Calu3 (cell line): Measurements from ENCODE around the gene PPP1R3C. TPM values are rescaled to one million over a fixed set of nuclear protein-coding genes. Genes with fewer than 3 reads are reported as not detected.
A peak's percentile ranks its signal among the peaks of the same experiment; 100 is the strongest.

Source experiments
- BruUV-seq: library from RNA; stranded (reverse); fragments of 400-500 nt; replicated peaks from 2 replicates; lab custom pipeline; 2021; lab: Mats Ljungman, UMichigan
- CTCF ChIA-PET: fragments of 300-600 bp; sonication (Branson Sonifier 250); formaldehyde crosslinking; loops from one replicate; lab custom pipeline; 2022; ENCODE audit warnings: antibody characterized with exemption; lab: Charles Lee
- DNase-seq: peaks from one replicate; pipeline ENCODE4 v3.0.0; 2022
- H3K27ac Mint-ChIP-seq: one replicate; pipeline ENCODE4 v1.8.0; 2022; ENCODE audit warnings: mixed read lengths; ENCODE audit not compliant: unreplicated experiment
- H3K27me3 Mint-ChIP-seq: one replicate; pipeline ENCODE4 v1.8.0; 2022; ENCODE audit warnings: mixed read lengths; ENCODE audit not compliant: unreplicated experiment
- H3K36me3 Mint-ChIP-seq: one replicate; pipeline ENCODE4 v1.8.0; 2022; ENCODE audit warnings: mild to moderate bottlenecking, moderate library complexity, mixed read lengths; ENCODE audit not compliant: insufficient read depth, unreplicated experiment
- H3K4me1 Mint-ChIP-seq: one replicate; pipeline ENCODE4 v1.8.0; 2022; ENCODE audit warnings: mild to moderate bottlenecking, low read depth, mixed read lengths; ENCODE audit not compliant: unreplicated experiment
- H3K4me3 Mint-ChIP-seq: one replicate; pipeline ENCODE4 v1.8.0; 2022; ENCODE audit warnings: mild to moderate bottlenecking, low read depth, moderate library complexity, mixed read lengths; ENCODE audit not compliant: unreplicated experiment
- H3K9me3 Mint-ChIP-seq: one replicate; pipeline ENCODE4 v1.8.0; 2022; ENCODE audit warnings: low read depth, mixed read lengths; ENCODE audit not compliant: unreplicated experiment
- intact Hi-C: fragments of 100-400 bp; cut with micrococcal nuclease; formaldehyde crosslinking; loops from one replicate; pipeline ENCODE4 v1.10.0; 2022; ENCODE audit not compliant: unreplicated experiment
- total RNA-seq: library from RNA; stranded (reverse); gene quantifications from 2 replicates; pipeline ENCODE4 v1.2.3, GENCODE V29; 2022
- TF ChIP-seq, protein P1 (sequence below): fragments of 200-600 bp; IDR thresholded peaks from one replicate; pipeline ENCODE4 v1.8.0; 2022; ENCODE audit warnings: antibody characterized with exemption; ENCODE audit not compliant: unreplicated experiment

Gene PPP1R3C
- total RNA-seq, 1 experiment from 2014 or later, result 5.5 TPM

DNA sequence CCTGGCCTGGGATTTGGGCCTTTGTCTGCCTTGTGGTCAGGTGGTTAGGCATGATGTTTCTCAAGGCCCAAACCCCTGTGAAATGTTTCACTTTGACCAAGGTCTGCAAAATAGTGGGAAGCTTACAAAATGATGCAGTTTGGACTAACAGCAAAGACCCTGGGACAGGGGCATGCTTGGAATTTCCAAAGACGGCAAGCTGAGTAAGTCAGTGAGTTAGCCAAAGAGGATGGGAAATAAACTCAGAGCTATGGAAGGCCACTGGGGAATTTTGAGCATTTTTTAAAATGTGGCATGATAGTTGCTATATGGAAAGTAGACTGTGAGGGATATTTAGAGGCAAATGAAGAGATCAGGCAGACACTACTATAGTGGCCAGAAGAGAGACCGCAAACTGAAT lies 31.6 kb upstream of the PPP1R3C start:
- DNase-seq, result no peak
- BruUV-seq, result no TSS peak
- TF ChIP-seq, protein P1, sequence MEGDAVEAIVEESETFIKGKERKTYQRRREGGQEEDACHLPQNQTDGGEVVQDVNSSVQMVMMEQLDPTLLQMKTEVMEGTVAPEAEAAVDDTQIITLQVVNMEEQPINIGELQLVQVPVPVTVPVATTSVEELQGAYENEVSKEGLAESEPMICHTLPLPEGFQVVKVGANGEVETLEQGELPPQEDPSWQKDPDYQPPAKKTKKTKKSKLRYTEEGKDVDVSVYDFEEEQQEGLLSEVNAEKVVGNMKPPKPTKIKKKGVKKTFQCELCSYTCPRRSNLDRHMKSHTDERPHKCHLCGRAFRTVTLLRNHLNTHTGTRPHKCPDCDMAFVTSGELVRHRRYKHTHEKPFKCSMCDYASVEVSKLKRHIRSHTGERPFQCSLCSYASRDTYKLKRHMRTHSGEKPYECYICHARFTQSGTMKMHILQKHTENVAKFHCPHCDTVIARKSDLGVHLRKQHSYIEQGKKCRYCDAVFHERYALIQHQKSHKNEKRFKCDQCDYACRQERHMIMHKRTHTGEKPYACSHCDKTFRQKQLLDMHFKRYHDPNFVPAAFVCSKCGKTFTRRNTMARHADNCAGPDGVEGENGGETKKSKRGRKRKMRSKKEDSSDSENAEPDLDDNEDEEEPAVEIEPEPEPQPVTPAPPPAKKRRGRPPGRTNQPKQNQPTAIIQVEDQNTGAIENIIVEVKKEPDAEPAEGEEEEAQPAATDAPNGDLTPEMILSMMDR, result no peak
- H3K4me1 Mint-ChIP-seq, result no peaks in the 10 kb centered on the region
- H3K36me3 Mint-ChIP-seq, result no peaks in the 10 kb centered on the region
- no peaks in the 10 kb centered on the region for H3K9me3 Mint-ChIP-seq
- CTCF ChIA-PET, result interaction anchor here (1.3 kb wide), 1 partner anchor 21 kb away, joined by 4 read pairs; no protein-coding TSS in a partner anchor
- H3K27ac Mint-ChIP-seq, result no peak overlapping the region
- no peak overlapping the region for H3K4me3 Mint-ChIP-seq
- no peaks in the 10 kb centered on the region for H3K27me3 Mint-ChIP-seq
- intact Hi-C loops, result no loop called here

- Mint-ChIP-seq H3K27ac (no peak overlapping the region), H3K4me3 (no peak overlapping the region), H3K36me3 (no peaks in the 10 kb centered on the region), H3K9me3 (no peaks in the 10 kb centered on the region), H3K4me1 (no peaks in the 10 kb centered on the region), H3K27me3 (no peaks in the 10 kb centered on the region)
- CTCF ChIA-PET, result no interaction called here
- no peak for DNase-seq
- intact Hi-C loops, result no loop called here
- BruUV-seq, result no TSS peak
- TF ChIP-seq, protein P1, result no peak
These were observed 30.1 kb upstream of the PPP1R3C start for GRCh38 chr10:91662993-91663392.

DNA sequence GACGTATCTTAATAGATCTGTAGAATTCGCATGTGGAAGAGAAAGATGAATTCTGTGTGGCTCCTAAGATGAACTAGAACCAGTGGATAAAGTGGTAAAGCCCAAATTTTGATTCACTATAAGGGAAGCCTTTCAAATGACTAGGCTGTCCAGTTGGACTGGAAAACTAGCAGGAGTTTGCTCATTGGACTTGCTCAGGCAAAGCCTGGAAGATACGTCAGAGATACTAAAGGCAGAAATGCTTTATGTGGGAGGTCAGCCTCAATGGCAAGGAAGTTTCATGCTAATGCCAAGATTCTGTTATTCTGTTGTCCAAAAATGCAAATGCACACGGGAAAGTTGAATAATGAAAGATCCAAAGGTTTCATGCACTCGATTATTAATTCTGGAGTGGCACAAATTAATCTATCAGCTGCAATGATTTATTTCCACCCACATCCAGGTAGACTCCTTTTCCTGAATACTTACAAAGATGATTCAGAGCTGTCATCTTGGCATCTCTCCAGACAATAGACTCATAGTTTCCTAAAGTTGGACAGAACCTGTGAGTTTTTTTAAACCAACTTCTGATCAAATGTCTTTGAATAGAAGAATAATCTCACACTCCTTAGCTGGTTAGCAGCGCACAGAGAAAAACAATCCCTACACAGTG lies 20.5 kb upstream of the PPP1R3C start:
- H3K36me3 Mint-ChIP-seq, result no peaks in the 10 kb centered on the region
- BruUV-seq, result no TSS peak
- H3K4me3 Mint-ChIP-seq, result no peak overlapping the region
- TF ChIP-seq, protein P1, result no peak
- peaks cover 2% of the 10 kb centered on the region for H3K9me3 Mint-ChIP-seq
- H3K4me1 Mint-ChIP-seq, result peaks cover 7% of the 10 kb centered on the region
- H3K27ac Mint-ChIP-seq, result no peak overlapping the region
- intact Hi-C loops, result no loop called here
- CTCF ChIA-PET, result no interaction called here
- peaks cover 1% of the 10 kb centered on the region for H3K27me3 Mint-ChIP-seq
- no peak for DNase-seq

GRCh38 chr10:91652364-91652763 lies 19.5 kb upstream of the PPP1R3C start:
- Mint-ChIP-seq H3K9me3 (peaks cover 2% of the 10 kb centered on the region), H3K4me3 (no peak overlapping the region), H3K4me1 (peaks cover 7% of the 10 kb centered on the region), H3K27me3 (peaks cover 11% of the 10 kb centered on the region), H3K36me3 (no peaks in the 10 kb centered on the region), H3K27ac (no peak overlapping the region)
- TF ChIP-seq, protein P1, result no peak
- intact Hi-C loops, result no loop called here
- DNase-seq, result peak; percentile 14
- no TSS peak for BruUV-seq
- CTCF ChIA-PET, result no interaction called here
